Measurements from ENCODE around the gene PIGO. TPM values are rescaled to one million over a fixed set of nuclear protein-coding genes. Genes with fewer than 3 reads are reported as not detected.

PIGO gene
- polyA plus RNA-seq, 1 of the 3 experiments (the other 2 are of a cell fraction) = 31.0 TPM

DNA sequence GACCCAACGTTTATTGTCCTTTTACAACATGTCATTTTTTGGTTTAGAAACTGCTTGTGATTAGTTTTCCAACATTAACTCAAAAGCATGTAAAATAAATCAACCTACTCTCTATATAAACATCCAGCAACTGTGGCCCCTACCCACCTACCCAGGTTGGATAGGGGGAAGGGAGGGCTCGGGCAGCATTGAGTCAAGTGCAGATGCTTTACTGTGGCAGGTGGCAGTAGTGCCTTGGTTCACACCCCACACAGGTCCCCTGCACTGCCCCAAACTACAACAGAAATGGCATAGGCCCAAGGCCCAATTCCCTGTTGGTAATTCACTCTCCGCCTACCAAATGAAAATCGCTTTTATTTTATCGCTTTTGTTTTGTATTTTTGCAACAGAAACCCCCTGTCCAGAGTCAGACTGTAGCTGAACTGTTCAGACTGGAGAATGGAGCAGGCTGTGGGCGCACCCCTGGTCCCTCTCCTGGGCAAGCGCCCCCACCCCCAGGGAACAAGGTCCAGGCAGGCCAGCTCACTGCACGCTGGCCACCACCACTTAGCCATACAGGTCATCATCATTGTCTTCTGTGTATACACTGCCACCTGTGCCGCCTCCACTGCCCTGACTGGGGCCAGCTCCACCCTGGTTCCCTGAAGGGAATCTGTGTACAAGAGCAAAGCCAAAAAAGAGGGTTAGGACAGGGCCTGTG lies 39.7 kb downstream of the PIGO start (continued):
- TF ChIP-seq REST (IDR thresholded peaks at IDR 0.05; ENCODE audit: low read depth, low read length) (no peak), FOXJ3 (CRISPR knock-in tag; IDR thresholded peaks at IDR 0.05) (no peak)

DNA sequence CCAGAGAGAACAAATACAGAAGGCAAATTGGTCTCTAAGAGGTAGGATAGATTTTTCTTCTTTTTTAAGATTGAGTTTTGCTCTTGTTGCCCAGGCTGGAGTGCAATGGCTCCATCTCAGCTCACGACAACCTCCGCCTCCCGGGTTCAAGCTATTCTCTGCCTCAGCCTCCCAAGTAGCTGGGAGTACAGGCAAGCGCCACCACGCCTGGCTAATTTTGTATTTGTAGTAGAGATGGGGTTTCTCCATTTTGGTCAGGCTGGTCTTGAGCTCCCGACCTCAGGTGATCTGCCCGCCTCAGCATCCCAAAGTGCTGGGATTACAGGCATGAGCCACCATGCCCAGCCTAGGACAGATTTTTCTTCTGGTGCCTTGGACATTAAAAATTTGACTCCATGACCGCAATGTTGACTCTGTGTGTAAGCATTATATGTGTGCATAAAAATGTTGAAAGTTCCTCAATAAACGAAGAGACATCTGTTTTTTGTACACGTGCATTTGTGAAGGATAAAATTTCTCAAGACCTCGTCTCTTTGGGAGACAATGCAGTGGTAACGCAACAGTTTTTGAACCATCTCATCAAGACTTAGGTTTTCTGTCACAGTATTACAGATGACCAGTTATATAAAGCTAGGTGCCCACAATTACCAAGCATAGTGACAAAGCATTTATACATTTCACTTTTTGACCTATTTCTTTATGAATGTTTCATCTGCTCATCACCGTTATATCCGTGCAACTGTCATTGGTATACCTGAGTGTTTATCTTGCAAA lies 41.3 kb downstream of the PIGO start:
- H3K4me1 ChIP-seq (ENCODE audit: control insufficient read depth in 1 of 2, insufficient read depth in 2 of 2, low read depth in 1 of 2, low read length in 1 of 2) = no peaks in the 10 kb centered on the region
- no peaks in the 10 kb centered on the region for H3K9me2 ChIP-seq
- no peak for DNase-seq
- H3K4me2 ChIP-seq = no peak overlapping the region
- ChIA-PET POLR2A (no interaction called here), CTCF (interaction anchor here (3.6 kb wide), 1 partner anchor 155 kb away, joined by 14 read pairs; no protein-coding TSS in a partner anchor)
- H2AFZ ChIP-seq (ENCODE audit: low read depth) = no peak overlapping the region
- WGBS (ENCODE audit: low lambda C conversion rate) = 98% methylated on average over 14 of the region's 14 CpGs
- H3K79me2 ChIP-seq (ENCODE audit: insufficient read depth) = peaks cover 7% of the 10 kb centered on the region; the same call in 1 of the 2 replicates
- H3F3A ChIP-seq (replicated peaks; ENCODE audit: insufficient read depth) = peaks cover 43% of the 10 kb centered on the region
- H3K9me3 ChIP-seq = no peaks in the 10 kb centered on the region
- H3K4me3 ChIP-seq (ENCODE audit: low read depth in 2 of 2, low read length in 1 of 2) = no peak overlapping the region
- peaks cover 3% of the 10 kb centered on the region; the same call in 1 of the 2 replicates for H4K20me1 ChIP-seq (ENCODE audit: insufficient read depth)
- peaks cover 53 to 89% of the 10 kb centered on the region in 2 experiments for H3K36me3 ChIP-seq (replicated peaks in 1 of 2; ENCODE audit: control insufficient read depth in 1 of 2, insufficient read depth in 2 of 2, low read length in 1 of 2)
- H3K27ac ChIP-seq (ENCODE audit: low read depth in 2 of 2, low read length in 1 of 2) = no peak overlapping the region
- no peak for TF ChIP-seq MXI1 (IDR thresholded peaks at IDR 0.05; ENCODE audit: low read depth, low read length)
- no peak for TF ChIP-seq SMC3 (IDR thresholded peaks at IDR 0.05; ENCODE audit: low read depth, low read length)
- no peak for TF ChIP-seq FOXJ3 (CRISPR knock-in tag; IDR thresholded peaks at IDR 0.05)
- no peak for TF ChIP-seq GATA2 (CRISPR knock-in tag; IDR thresholded peaks at IDR 0.05)
- no peak for TF ChIP-seq MEF2A (IDR thresholded peaks at IDR 0.05; ENCODE audit: borderline replicate concordance, low read depth)
- TF ChIP-seq EZH2phosphoT487 (IDR thresholded peaks at IDR 0.05; ENCODE audit: borderline replicate concordance, low read depth) = no peak
- no peak for TF ChIP-seq GABPA (IDR thresholded peaks at IDR 0.05; ENCODE audit: low read depth)
- no peak for TF ChIP-seq MAX (IDR thresholded peaks at IDR 0.05; ENCODE audit: low read depth)
- TF ChIP-seq, protein P1, sequence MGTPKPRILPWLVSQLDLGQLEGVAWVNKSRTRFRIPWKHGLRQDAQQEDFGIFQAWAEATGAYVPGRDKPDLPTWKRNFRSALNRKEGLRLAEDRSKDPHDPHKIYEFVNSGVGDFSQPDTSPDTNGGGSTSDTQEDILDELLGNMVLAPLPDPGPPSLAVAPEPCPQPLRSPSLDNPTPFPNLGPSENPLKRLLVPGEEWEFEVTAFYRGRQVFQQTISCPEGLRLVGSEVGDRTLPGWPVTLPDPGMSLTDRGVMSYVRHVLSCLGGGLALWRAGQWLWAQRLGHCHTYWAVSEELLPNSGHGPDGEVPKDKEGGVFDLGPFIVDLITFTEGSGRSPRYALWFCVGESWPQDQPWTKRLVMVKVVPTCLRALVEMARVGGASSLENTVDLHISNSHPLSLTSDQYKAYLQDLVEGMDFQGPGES (IDR thresholded peaks at IDR 0.05; ENCODE audit: low read depth, low read length) = no peak
- no peak for TF ChIP-seq RCOR1 (IDR thresholded peaks at IDR 0.05; ENCODE audit: low read length)
- TF ChIP-seq TAF1 (IDR thresholded peaks at IDR 0.05; ENCODE audit: borderline replicate concordance, low read depth, low read length) = no peak
- TF ChIP-seq, protein P2, sequence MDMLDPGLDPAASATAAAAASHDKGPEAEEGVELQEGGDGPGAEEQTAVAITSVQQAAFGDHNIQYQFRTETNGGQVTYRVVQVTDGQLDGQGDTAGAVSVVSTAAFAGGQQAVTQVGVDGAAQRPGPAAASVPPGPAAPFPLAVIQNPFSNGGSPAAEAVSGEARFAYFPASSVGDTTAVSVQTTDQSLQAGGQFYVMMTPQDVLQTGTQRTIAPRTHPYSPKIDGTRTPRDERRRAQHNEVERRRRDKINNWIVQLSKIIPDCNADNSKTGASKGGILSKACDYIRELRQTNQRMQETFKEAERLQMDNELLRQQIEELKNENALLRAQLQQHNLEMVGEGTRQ (IDR thresholded peaks at IDR 0.05; ENCODE audit: borderline replicate concordance, low read depth, low read length) = no peak
- no peak for TF ChIP-seq PBX3 (IDR thresholded peaks at IDR 0.05)
- TF ChIP-seq CHD2 (IDR thresholded peaks at IDR 0.05; ENCODE audit: low read length, partially characterized antibody) = no peak
- TF ChIP-seq ELF1 (IDR thresholded peaks at IDR 0.05) = no peak
- no peak overlapping the region for H3K9ac ChIP-seq
- H3K27me3 ChIP-seq (ENCODE audit: insufficient read depth) = no peaks in the 10 kb centered on the region
